NK-92 (cell line): Measurements from ENCODE around the gene CUX1.
"Not testable (repeated sequence)": the region's sequence is repeated elsewhere in the genome, so short reads cannot be mapped to it uniquely, and the experiment has no call there.

Experiments
- DNase-seq: peaks from one replicate; lab custom pipeline; 2025; ENCODE audit not compliant: unreplicated experiment; lab: John Stamatoyannopoulos, UW

Gene CUX1

GRCh38 chr7:101868191-101868950 is 50.9 kb downstream of the CUX1 start:
- no peak for DNase-seq

GRCh38 chr7:101869026-101869900 is 51.8 kb downstream of the CUX1 start:
- no peak for DNase-seq

GRCh38 chr7:101869901-101870290 is 52.5 kb downstream of the CUX1 start:
- no peak for DNase-seq

- no peak for DNase-seq
Measured at GRCh38 chr7:101870361-101871062, 53.1 kb downstream of the CUX1 start.

GRCh38 chr7:101871351-101871750 is 53.9 kb downstream of the CUX1 start:
- no peak for DNase-seq

GRCh38 chr7:101874028-101874427 is 56.6 kb downstream of the CUX1 start:
- no peak for DNase-seq

- no peak for DNase-seq
Measured at GRCh38 chr7:101875283-101875846, 57.9 kb downstream of the CUX1 start.

- DNase-seq = no peak
Measured at GRCh38 chr7:101877882-101878591, 60.6 kb downstream of the CUX1 start.

GRCh38 chr7:101878938-101879337 is 61.5 kb downstream of the CUX1 start:
- DNase-seq = no peak

GRCh38 chr7:101879565-101879964 is 62.1 kb downstream of the CUX1 start:
- DNase-seq = no peak

- DNase-seq = no peak
Measured at GRCh38 chr7:101880282-101881054, 63.0 kb downstream of the CUX1 start.

GRCh38 chr7:101882005-101882421 is 64.6 kb downstream of the CUX1 start:
- no peak for DNase-seq

GRCh38 chr7:101882595-101883564 is 65.5 kb downstream of the CUX1 start:
- no peak for DNase-seq

- DNase-seq = no peak
Measured at GRCh38 chr7:101884671-101885596, 67.5 kb downstream of the CUX1 start.

- no peak for DNase-seq
Measured at GRCh38 chr7:101885597-101885955, 68.2 kb downstream of the CUX1 start.

GRCh38 chr7:101887352-101887751 is 69.9 kb downstream of the CUX1 start:
- not testable (repeated sequence) for DNase-seq

GRCh38 chr7:101888564-101888963 is 71.1 kb downstream of the CUX1 start:
- DNase-seq = not testable (repeated sequence)
